ENCODE results near the gene MYOM3.

DNA sequence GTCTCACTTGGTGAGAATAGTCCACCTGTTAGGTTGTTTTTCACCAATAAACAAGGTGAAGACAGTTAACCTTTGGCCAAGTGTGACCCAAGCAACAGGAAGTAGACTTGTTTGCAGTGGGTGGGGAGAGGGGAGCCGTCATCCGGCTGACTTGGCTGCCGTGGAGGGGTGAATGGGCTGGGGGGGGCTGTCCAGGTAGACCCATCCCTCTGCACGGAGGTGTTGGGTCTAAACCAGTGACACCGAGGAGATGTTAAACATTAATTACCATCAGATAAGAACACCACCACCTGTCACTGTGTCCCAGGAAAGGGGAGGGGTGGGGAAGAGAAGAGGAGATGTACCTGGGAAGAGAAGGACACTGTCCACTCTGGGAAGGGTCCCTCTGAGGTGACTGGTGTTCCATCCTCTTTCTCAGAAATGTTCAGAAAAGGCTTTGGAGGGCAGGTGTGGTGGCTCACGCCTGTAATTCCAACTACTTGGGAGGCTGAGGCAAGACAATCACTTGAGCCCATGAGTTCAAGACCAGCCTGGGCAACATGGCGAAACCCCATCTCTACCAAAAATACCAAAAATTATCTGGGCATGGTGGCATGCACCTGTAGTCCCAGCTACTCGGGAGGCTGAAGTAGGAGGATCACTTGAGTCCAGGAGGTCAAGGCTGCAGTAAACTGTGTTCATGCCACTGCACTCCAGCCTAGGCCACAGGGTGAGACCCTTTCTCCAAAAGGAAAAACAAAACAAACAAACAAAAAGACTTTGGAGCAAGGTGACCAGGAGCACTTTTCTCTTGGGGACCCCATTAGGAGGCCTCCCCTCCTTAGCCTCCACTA is 6.7 kb upstream of the MYOM3 start:
- TF ChIP-seq, protein P1, sequence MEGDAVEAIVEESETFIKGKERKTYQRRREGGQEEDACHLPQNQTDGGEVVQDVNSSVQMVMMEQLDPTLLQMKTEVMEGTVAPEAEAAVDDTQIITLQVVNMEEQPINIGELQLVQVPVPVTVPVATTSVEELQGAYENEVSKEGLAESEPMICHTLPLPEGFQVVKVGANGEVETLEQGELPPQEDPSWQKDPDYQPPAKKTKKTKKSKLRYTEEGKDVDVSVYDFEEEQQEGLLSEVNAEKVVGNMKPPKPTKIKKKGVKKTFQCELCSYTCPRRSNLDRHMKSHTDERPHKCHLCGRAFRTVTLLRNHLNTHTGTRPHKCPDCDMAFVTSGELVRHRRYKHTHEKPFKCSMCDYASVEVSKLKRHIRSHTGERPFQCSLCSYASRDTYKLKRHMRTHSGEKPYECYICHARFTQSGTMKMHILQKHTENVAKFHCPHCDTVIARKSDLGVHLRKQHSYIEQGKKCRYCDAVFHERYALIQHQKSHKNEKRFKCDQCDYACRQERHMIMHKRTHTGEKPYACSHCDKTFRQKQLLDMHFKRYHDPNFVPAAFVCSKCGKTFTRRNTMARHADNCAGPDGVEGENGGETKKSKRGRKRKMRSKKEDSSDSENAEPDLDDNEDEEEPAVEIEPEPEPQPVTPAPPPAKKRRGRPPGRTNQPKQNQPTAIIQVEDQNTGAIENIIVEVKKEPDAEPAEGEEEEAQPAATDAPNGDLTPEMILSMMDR (IDR thresholded peaks at IDR 0.05; ENCODE audit: low read depth, low read length, poor library complexity, severe bottlenecking): no peak
- no peak for TF ChIP-seq EZH2phosphoT487 (IDR thresholded peaks at IDR 0.05; ENCODE audit: borderline replicate concordance, low read length)

Data from DOHH2 (cell line).